ENCODE results near the gene UBL4A.

GRCh38 chrX:154531626-154532025 is 45.2 kb upstream of the UBL4A start:
- TF ChIP-seq CTCF (conservative IDR thresholded peaks at IDR 0.05; ENCODE audit: low read depth, low read length): no peak
- TF ChIP-seq EZH2 (IDR thresholded peaks at IDR 0.05; ENCODE audit: borderline replicate concordance, low read depth, low read length, poor library complexity, severe bottlenecking): no peak

Measured in A673 (cell line).